Hepatocyte (in vitro differentiated cells): Measurements from ENCODE around the gene TRMT1. TPM values are rescaled to one million over a fixed set of nuclear protein-coding genes. Genes with fewer than 3 reads are reported as not detected.

Experiments
- DNase-seq: peaks from one replicate; pipeline ENCODE4 v3.0.0-alpha.2; 2016; ENCODE audit warnings: low spot score
- H2AFZ ChIP-seq: fragments of 200-600 bp; sonication (generic); 2 replicates; pipeline ENCODE4 v1.6.0; 2016; ENCODE audit warnings: antibody characterized with exemption, mild to moderate bottlenecking
- H3K27ac ChIP-seq: fragments of 200-600 bp; sonication (generic); 2 replicates; pipeline ENCODE4 v1.5.1; 2016; ENCODE audit warnings: mild to moderate bottlenecking
- H3K27me3 ChIP-seq: fragments of 200-600 bp; sonication (generic); 2 replicates; pipeline ENCODE4 v1.6.1; 2016
- H3K36me3 ChIP-seq: fragments of 200-600 bp; sonication (generic); replicated peaks from 2 replicates; pipeline ENCODE4 v1.5.1; 2016; ENCODE audit warnings: low read depth; ENCODE audit not compliant: insufficient read depth
- H3K4me1 ChIP-seq: fragments of 200-600 bp; sonication (generic); 2 replicates; pipeline ENCODE4 v1.5.1; 2016; ENCODE audit warnings: mild to moderate bottlenecking, moderate library complexity; ENCODE audit not compliant: insufficient read depth
- H3K4me2 ChIP-seq: fragments of 200-600 bp; sonication (generic); 2 replicates; pipeline ENCODE4 v1.6.0; 2016
- H3K4me3 ChIP-seq: fragments of 200-600 bp; sonication (generic); 2 replicates; pipeline ENCODE4 v1.5.1; 2016; ENCODE audit warnings: mild to moderate bottlenecking
- H3K79me2 ChIP-seq: fragments of 200-600 bp; sonication (generic); 2 replicates; pipeline ENCODE4 v1.6.0; 2017; ENCODE audit warnings: mild to moderate bottlenecking
- H3K9me2 ChIP-seq: fragments of 200-600 bp; sonication (generic); replicated peaks from 2 replicates; pipeline ENCODE4 v1.6.0; 2017; ENCODE audit warnings: mild to moderate bottlenecking; ENCODE audit not compliant: insufficient read depth
- H3K9me3 ChIP-seq: fragments of 200-600 bp; sonication (generic); 2 replicates; pipeline ENCODE4 v1.5.1; 2016; ENCODE audit warnings: low read depth, mild to moderate bottlenecking
- H4K20me1 ChIP-seq: fragments of 200-600 bp; sonication (generic); 2 replicates; pipeline ENCODE4 v1.6.0; 2016; ENCODE audit warnings: mild to moderate bottlenecking; ENCODE audit not compliant: insufficient read depth, poor library complexity, severe bottlenecking
- EZH2 ChIP-seq: fragments of 200-600 bp; sonication (generic); IDR thresholded peaks from 2 replicates; pipeline ENCODE4 v1.6.1; 2016; ENCODE audit warnings: antibody characterized with exemption, mild to moderate bottlenecking, borderline replicate concordance
- EZH2phosphoT487 ChIP-seq: fragments of 200-600 bp; sonication (generic); IDR thresholded peaks from one replicate; pipeline ENCODE4 v1.6.1; 2018; ENCODE audit warnings: antibody characterized with exemption, mild to moderate bottlenecking, low read depth, moderate library complexity; ENCODE audit not compliant: unreplicated experiment, severe bottlenecking
- WGBS: methylation state at CpG from one replicate; pipeline ENCODE4 v1.1.6; 2016; ENCODE audit warnings: low lambda C conversion rate; ENCODE audit errors: missing lambda C conversion rate; 5-methylcytosine and 5-hydroxymethylcytosine counted together
- polyA plus RNA-seq: library from polyadenylated mRNA; unstranded; fragments of >200 nt; fragmentation: Nextera tagmentation; extraction: Ambion mirVana; gene quantifications from 2 replicates; pipeline ENCODE4 v1.2.1, GENCODE V29; 2016
- total RNA-seq: library from RNA; depleted of rRNA; stranded (reverse); fragments of >200 nt; gene quantifications from 2 replicates; pipeline ENCODE4 v1.2.3, GENCODE V29; 2014
- TF ChIP-seq, protein P1 (sequence below): fragments of 200-600 bp; sonication (generic); IDR thresholded peaks from 2 replicates; pipeline ENCODE4 v1.5.1; 2016; ENCODE audit warnings: antibody characterized with exemption, mild to moderate bottlenecking; ENCODE audit not compliant: poor library complexity

The TRMT1 gene
- total and polyA plus RNA-seq, 2 experiments from 2014 or later = 31.2 to 33.4 TPM

DNA sequence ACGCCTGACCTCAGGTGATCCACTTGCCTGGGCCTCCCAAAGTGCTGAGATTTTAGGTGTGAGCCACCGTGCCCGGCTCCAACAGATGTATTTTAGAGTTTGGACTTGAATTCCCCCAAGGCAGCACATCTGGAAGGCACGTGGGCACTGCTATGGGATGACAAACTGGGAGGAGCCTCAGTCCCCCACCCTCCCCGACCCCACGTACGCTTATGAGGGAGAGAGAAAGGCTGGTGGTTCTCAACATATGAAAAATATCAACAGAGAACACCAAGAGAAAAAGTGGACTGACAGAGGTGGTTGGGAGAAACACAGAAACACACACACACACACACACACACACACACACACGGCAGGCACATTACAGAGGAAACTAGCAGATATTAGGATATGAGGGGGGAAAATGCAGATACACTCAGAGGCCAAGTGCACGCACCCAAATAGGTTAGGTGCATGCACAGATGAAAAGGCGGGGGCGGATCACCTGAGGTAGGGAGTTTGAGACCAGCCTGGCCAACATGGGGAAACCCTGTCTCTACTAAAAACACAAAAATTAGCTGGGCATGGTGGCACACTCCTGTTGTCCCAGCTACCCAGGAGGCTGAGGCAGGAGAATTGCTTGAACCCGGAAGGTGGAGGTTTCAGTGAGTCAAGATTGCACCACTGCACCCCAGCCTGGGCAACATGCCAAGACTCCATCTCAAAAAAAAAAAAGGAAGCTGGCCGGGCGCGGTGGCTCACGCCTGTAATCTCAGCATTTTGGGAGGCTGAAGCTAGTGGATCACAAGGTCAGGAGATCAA is 30.4 kb upstream of the TRMT1 start:
- H2AFZ ChIP-seq = no peak overlapping the region
- no peak overlapping the region for H3K4me3 ChIP-seq
- H3K27me3 ChIP-seq = no peaks in the 10 kb centered on the region
- DNase-seq = no peak
- peaks cover 26% of the 10 kb centered on the region for H3K79me2 ChIP-seq
- no peaks in the 10 kb centered on the region for H3K36me3 ChIP-seq
- no peaks in the 10 kb centered on the region for H3K9me3 ChIP-seq
- H3K4me2 ChIP-seq = no peak overlapping the region
- no peaks in the 10 kb centered on the region for H4K20me1 ChIP-seq
- no peaks in the 10 kb centered on the region for H3K9me2 ChIP-seq
- H3K27ac ChIP-seq = no peak overlapping the region
- TF ChIP-seq EZH2 (no peak), EZH2phosphoT487 (no peak)
- TF ChIP-seq, protein P1, sequence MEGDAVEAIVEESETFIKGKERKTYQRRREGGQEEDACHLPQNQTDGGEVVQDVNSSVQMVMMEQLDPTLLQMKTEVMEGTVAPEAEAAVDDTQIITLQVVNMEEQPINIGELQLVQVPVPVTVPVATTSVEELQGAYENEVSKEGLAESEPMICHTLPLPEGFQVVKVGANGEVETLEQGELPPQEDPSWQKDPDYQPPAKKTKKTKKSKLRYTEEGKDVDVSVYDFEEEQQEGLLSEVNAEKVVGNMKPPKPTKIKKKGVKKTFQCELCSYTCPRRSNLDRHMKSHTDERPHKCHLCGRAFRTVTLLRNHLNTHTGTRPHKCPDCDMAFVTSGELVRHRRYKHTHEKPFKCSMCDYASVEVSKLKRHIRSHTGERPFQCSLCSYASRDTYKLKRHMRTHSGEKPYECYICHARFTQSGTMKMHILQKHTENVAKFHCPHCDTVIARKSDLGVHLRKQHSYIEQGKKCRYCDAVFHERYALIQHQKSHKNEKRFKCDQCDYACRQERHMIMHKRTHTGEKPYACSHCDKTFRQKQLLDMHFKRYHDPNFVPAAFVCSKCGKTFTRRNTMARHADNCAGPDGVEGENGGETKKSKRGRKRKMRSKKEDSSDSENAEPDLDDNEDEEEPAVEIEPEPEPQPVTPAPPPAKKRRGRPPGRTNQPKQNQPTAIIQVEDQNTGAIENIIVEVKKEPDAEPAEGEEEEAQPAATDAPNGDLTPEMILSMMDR = no peak
- H3K4me1 ChIP-seq = peaks cover 11% of the 10 kb centered on the region
- 72% methylated on average over 16 of the region's 16 CpGs for WGBS

DNA sequence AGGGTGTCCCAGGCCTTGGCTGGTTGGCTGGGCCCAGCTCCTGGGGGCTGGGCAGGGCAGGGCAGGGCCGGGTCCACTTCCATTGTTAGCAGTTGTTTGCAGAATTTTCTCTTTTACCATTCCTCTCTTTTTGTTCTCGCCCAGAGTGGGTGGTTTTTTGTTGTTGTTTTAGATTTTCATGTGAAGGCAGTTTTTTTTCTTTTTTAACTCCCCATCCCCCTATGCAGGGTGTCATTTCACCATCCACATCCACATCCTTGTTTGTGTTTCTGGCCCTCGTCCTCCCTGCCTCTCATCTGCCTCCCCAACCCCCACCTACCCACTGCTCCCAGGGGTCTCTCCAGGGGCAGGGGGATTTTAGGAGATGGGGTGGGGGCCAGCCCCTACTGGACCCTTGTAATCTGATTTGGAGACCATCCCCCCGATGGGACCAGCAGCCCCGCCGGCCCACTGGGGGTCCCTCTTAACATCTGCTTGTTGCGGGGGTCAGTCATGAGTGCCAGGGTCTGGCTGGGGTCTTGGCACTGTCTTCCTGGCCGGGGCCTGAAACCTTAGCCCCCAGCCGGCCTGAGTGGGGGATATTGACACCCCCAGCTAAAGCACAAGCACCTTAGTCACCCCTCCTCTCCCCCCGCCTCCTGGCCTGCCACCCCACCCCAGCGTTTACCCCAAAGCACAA is 23.2 kb upstream of the TRMT1 start:
- TF ChIP-seq EZH2phosphoT487 (no peak), EZH2 (no peak)
- TF ChIP-seq, protein P1 = no peak
- Histone ChIP-seq H3K9me2 (no peaks in the 10 kb centered on the region), H3K27ac (no peak overlapping the region), H3K4me3 (no peak overlapping the region), H3K79me2 (no peaks in the 10 kb centered on the region), H3K36me3 (no peaks in the 10 kb centered on the region), H3K27me3 (no peaks in the 10 kb centered on the region), H2AFZ (no peak overlapping the region), H3K4me1 (no peaks in the 10 kb centered on the region), H4K20me1 (no peaks in the 10 kb centered on the region), H3K9me3 (no peaks in the 10 kb centered on the region), H3K4me2 (no peak overlapping the region)
- no peak for DNase-seq
- WGBS = 88% methylated on average over 8 of the region's 11 CpGs

DNA sequence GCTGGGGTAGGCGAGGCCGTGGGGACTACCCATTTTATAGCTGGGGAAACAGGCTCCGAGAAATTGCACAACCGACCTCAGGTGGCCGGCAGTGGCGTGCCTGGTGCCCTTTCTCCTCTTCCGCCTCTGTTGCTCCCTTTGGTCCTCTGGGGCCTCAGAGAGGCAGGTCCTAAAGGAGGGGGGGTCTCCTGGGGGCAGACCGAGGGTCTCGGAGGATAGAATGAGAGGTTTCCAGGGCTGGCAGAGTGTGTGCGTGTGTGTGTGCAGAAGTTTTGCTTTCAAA is 22.3 kb upstream of the TRMT1 start:
- H4K20me1 ChIP-seq = peaks cover 3% of the 10 kb centered on the region
- no peaks in the 10 kb centered on the region for H3K9me3 ChIP-seq
- H3K36me3 ChIP-seq = no peaks in the 10 kb centered on the region
- H3K4me2 ChIP-seq = no peak overlapping the region
- H3K27ac ChIP-seq = no peak overlapping the region
- TF ChIP-seq, protein P1 = no peak
- TF ChIP-seq EZH2 (no peak), EZH2phosphoT487 (no peak)
- DNase-seq = no peak
- peaks cover 8% of the 10 kb centered on the region for H3K79me2 ChIP-seq
- WGBS = 84% methylated on average over 10 of the region's 10 CpGs
- no peaks in the 10 kb centered on the region for H3K4me1 ChIP-seq
- H3K4me3 ChIP-seq = no peak overlapping the region
- H3K27me3 ChIP-seq = no peaks in the 10 kb centered on the region
- H2AFZ ChIP-seq = no peak overlapping the region
- H3K9me2 ChIP-seq = no peaks in the 10 kb centered on the region
